A673 (cell line): ENCODE measurements around the gene MRPL57.

ENCODE experiments used
- EZH2 ChIP-seq: fragments of 200-600 bp; sonication (generic); IDR thresholded peaks from 2 replicates; pipeline ENCODE4 v1.6.1; 2017; ENCODE audit warnings: borderline replicate concordance, low read depth, mild to moderate bottlenecking, mixed read lengths, antibody characterized with exemption, low read length; ENCODE audit not compliant: poor library complexity, severe bottlenecking
- TF ChIP-seq, protein P1 (sequence below): fragments of 300-800, 200-600 bp; sonication (generic); conservative IDR thresholded peaks from 2 replicates; pipeline ENCODE4 v1.5.1; 2017; ENCODE audit warnings: low read depth, mild to moderate bottlenecking, antibody characterized with exemption, low read length, moderate library complexity, mixed read lengths

DNA sequence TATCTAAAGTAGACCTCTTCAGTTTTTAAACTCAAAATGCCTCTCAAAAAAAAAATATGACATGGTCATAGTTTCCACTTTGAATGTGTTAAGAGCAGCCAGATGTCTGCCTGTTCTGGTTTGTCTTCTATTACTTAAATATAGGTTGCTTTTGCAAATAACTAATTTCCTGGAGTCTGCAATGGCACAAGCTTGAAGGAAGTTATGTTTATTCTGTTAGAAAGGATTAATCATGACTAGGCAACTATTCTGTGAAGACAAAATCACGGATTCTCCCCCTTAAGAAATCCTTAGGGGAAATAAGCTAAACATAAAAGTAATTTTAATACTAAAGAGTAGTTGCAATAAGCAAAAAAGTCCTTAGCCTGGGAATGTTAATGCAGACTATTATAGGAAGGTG lies 26.4 kb upstream of the MRPL57 start:
- TF ChIP-seq EZH2 = no peak
- TF ChIP-seq, protein P1, sequence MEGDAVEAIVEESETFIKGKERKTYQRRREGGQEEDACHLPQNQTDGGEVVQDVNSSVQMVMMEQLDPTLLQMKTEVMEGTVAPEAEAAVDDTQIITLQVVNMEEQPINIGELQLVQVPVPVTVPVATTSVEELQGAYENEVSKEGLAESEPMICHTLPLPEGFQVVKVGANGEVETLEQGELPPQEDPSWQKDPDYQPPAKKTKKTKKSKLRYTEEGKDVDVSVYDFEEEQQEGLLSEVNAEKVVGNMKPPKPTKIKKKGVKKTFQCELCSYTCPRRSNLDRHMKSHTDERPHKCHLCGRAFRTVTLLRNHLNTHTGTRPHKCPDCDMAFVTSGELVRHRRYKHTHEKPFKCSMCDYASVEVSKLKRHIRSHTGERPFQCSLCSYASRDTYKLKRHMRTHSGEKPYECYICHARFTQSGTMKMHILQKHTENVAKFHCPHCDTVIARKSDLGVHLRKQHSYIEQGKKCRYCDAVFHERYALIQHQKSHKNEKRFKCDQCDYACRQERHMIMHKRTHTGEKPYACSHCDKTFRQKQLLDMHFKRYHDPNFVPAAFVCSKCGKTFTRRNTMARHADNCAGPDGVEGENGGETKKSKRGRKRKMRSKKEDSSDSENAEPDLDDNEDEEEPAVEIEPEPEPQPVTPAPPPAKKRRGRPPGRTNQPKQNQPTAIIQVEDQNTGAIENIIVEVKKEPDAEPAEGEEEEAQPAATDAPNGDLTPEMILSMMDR = no peak
